ENCODE data around the gene TMEM156. TPM values are rescaled to one million over a fixed set of nuclear protein-coding genes. Genes with fewer than 3 reads are reported as not detected.

TMEM156 gene
- total and polyA plus RNA-seq, 2 of the 4 experiments (the other 2 are of a cell fraction): 0.53 to 0.54 TPM

- DNase-seq: no peak
- no peaks in the 10 kb centered on the region for H4K20me1 ChIP-seq (ENCODE audit: insufficient read depth, low read length)
- H3K56ac ChIP-seq (ENCODE audit: extremely low read depth, insufficient read depth, low read length): peak overlapping the region; percentile 50
- no peak overlapping the region; the same call in 1 of the 2 replicates for H3K9ac ChIP-seq (ENCODE audit: low read depth, low read length)
- no peak overlapping the region for H3K4me2 ChIP-seq (ENCODE audit: low read depth, low read length)
- H3K14ac ChIP-seq (replicated peaks; ENCODE audit: low read depth, low read length): peak overlapping the region; percentile 92
- H3K4me1 ChIP-seq (ENCODE audit: control insufficient read depth, insufficient read depth, low read length): peaks cover 10% of the 10 kb centered on the region
- no peaks in the 10 kb centered on the region for H3K27me3 ChIP-seq (ENCODE audit: control insufficient read depth, insufficient read depth, low read length)
- dilution Hi-C loops (cut with HindIII; ENCODE audit: low sequenced_read_pairs, unreplicated experiment): no loop called here
- no peak; the same call in 1 of the 2 replicates for ATAC-seq (ENCODE audit: low read depth)
- peak overlapping the region; percentile 91 for H2BK20ac ChIP-seq (ENCODE audit: low read depth, low read length)
- peak overlapping the region; percentile 56 for H2AK5ac ChIP-seq (ENCODE audit: low read depth, low read length)
- peak overlapping the region; percentile 83 for H3K23ac ChIP-seq (ENCODE audit: low read depth, low read length)
- H3K79me1 ChIP-seq (ENCODE audit: low read depth in 1 of 2, low read length in 2 of 2): no peaks in the 10 kb centered on the region
- H3K36me3 ChIP-seq (ENCODE audit: control insufficient read depth, insufficient read depth, low read length): no peaks in the 10 kb centered on the region
- ChIA-PET POLR2A (ENCODE audit: unreplicated experiment) (interaction anchor here (1.1 to 1.2 kb wide), 2 partner anchors 10 to 87 kb away, joined by 3 to 5 read pairs; no protein-coding TSS in a partner anchor), CTCF (interaction anchor here (0.8 kb wide), 1 partner anchor 72 kb away, joined by 3 read pairs; no protein-coding TSS in a partner anchor)
- in situ Hi-C loops (cut with MboI; ENCODE audit: low sequenced_read_pairs): no loop called here
- H3K9me3 ChIP-seq (ENCODE audit: control insufficient read depth, insufficient read depth, low read length): no peaks in the 10 kb centered on the region
- H2BK5ac ChIP-seq (ENCODE audit: low read depth, low read length, poor library complexity, severe bottlenecking): peak overlapping the region; percentile 96
- H4K8ac ChIP-seq (ENCODE audit: low read depth in 2 of 2, low read length in 2 of 2): peak overlapping the region; percentile 96 to 99
- H3K4me3 ChIP-seq (ENCODE audit: insufficient read depth, low read depth, low read length): no peak overlapping the region
- peak overlapping the region; percentile 99 for H3K18ac ChIP-seq (ENCODE audit: low read depth, low read length)
- H2AK9ac ChIP-seq (replicated peaks; ENCODE audit: low read depth, low read length, poor library complexity): no peak overlapping the region
- H2AFZ ChIP-seq (replicated peaks; ENCODE audit: low read length, poor library complexity): no peak overlapping the region
- no peaks in the 10 kb centered on the region for H3K9me1 ChIP-seq (ENCODE audit: insufficient read depth, low read length)
- no TSS peak for BruUV-seq (replicated peaks)
- H2BK15ac ChIP-seq (ENCODE audit: low read depth, low read length): peak overlapping the region; percentile 86
- H3K4ac ChIP-seq (ENCODE audit: low read depth, low read length): peak overlapping the region; percentile 92
- H4K91ac ChIP-seq (ENCODE audit: insufficient read depth, low read depth, low read length): peak overlapping the region; percentile 87
- peak overlapping the region; percentile 51; the same call in 1 of the 2 replicates for H3K27ac ChIP-seq (ENCODE audit: insufficient read depth, low read length)
- TF ChIP-seq SMC3 (IDR thresholded peaks at IDR 0.05; ENCODE audit: low read depth, low read length) (no peak), POLR2A (IDR thresholded peaks at IDR 0.05; ENCODE audit: low read depth, low read length) (no peak), RAD21 (IDR thresholded peaks at IDR 0.05; ENCODE audit: low read length) (no peak), MAFK (IDR thresholded peaks at IDR 0.05; ENCODE audit: low read depth, low read length) (no peak), BHLHE40 (IDR thresholded peaks at IDR 0.05; ENCODE audit: low read depth, low read length) (no peak), RCOR1 (IDR thresholded peaks at IDR 0.05; ENCODE audit: insufficient replicate concordance, low read length) (no peak), MXI1 (IDR thresholded peaks at IDR 0.05; ENCODE audit: borderline replicate concordance, low read depth, low read length) (no peak), FOS (IDR thresholded peaks at IDR 0.05; ENCODE audit: low read depth, low read length) (no peak), CTCF (conservative IDR thresholded peaks at IDR 0.05; ENCODE audit: low read depth, low read length) (no peak), CEBPB (IDR thresholded peaks at IDR 0.05; ENCODE audit: low read depth, low read length) (no peak), ELK1 (IDR thresholded peaks at IDR 0.05; ENCODE audit: borderline replicate concordance, low read depth, low read length) (no peak)
- no CpG with 5 or more reads among the region's 3 CpGs for WGBS, 2 experiments (ENCODE audit: extremely low coverage in 2 of 2, insufficient read length in 1 of 2)
- peak overlapping the region; percentile 98 for H4K5ac ChIP-seq (ENCODE audit: low read depth, low read length)
- H2BK120ac ChIP-seq (ENCODE audit: low read depth, low read length): peak overlapping the region; percentile 98
- intact Hi-C loops (cut with micrococcal nuclease): no loop called here
Observed at GRCh38 chr4:38957893-38958292, 74.3 kb downstream of the TMEM156 start.

All from IMR-90 (cell line).